OCI-LY1 (cell line): Measurements from ENCODE around the gene WWOX.

Experiments used
- EZH2 ChIP-seq: fragments of 200-600 bp; sonication (generic), shearing (Covaris generic); IDR thresholded peaks from 2 replicates; pipeline ENCODE4 v1.8.0; 2017; ENCODE audit warnings: borderline replicate concordance, mixed run types, mild to moderate bottlenecking, antibody characterized with exemption, low read length, moderate library complexity, mixed read lengths
- TF ChIP-seq, protein P1 (sequence below): fragments of 200-600 bp; sonication (generic), shearing (Covaris generic); IDR thresholded peaks from 2 replicates; pipeline ENCODE4 v1.5.1; 2017; ENCODE audit warnings: mild to moderate bottlenecking, antibody characterized with exemption, low read length, moderate library complexity, mixed read lengths

GRCh38 chr16:78821335-78821734, 721.9 kb downstream of the WWOX start:
- TF ChIP-seq, protein P1, sequence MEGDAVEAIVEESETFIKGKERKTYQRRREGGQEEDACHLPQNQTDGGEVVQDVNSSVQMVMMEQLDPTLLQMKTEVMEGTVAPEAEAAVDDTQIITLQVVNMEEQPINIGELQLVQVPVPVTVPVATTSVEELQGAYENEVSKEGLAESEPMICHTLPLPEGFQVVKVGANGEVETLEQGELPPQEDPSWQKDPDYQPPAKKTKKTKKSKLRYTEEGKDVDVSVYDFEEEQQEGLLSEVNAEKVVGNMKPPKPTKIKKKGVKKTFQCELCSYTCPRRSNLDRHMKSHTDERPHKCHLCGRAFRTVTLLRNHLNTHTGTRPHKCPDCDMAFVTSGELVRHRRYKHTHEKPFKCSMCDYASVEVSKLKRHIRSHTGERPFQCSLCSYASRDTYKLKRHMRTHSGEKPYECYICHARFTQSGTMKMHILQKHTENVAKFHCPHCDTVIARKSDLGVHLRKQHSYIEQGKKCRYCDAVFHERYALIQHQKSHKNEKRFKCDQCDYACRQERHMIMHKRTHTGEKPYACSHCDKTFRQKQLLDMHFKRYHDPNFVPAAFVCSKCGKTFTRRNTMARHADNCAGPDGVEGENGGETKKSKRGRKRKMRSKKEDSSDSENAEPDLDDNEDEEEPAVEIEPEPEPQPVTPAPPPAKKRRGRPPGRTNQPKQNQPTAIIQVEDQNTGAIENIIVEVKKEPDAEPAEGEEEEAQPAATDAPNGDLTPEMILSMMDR, result no peak
- TF ChIP-seq EZH2, result no peak
